GM08714 (cell line): Measurements from ENCODE around the gene SHROOM3.
"Not testable (repeated sequence)": the region's sequence is repeated elsewhere in the genome, so short reads cannot be mapped to it uniquely, and the experiment has no call there.

Experiments used
- H3K4me3 ChIP-seq: fragments of 200-500 bp; sonication (Bioruptor generic); 2 replicates; pipeline ENCODE4 v1.5.1; 2014; ENCODE audit warnings: mild to moderate bottlenecking, low read length, inconsistent platforms
- ZNF274 ChIP-seq: IDR thresholded peaks from 2 replicates; pipeline ENCODE4 v1.6.1; 2012; ENCODE audit warnings: mild to moderate bottlenecking, low read depth, low read length

The SHROOM3 gene

DNA sequence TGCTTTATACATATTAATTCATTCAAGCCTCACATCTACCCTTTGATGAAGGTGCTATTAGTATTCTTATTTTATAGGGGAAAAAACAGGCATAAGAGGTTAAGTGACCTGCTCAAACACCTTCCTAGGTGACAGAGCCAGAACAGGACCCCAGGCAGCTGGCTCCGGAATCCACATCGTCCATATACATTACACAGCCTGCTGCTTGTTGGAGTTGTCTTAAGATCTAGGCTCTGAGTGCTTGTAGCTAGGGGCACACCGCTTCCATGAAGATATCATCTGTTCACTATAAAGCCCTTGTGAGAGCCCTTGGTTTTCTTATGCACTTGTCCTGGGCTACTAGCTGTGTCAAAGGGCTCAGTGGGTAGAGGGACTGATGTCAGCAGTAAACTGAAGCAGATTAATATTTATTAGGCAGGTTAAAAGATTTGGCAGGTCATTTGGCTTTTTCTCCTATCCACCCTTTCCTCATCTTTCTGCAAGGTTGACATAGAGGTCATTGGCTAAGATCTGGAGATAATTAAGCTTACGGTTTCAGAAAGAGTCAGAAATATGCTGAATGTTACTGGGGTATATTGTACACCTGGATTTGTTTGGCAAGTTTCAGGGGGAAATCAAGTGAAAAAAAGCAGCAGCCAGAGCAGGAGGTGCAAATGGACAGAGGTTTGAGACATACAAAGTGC is 267.6 kb downstream of the SHROOM3 start:
- no peak for TF ChIP-seq ZNF274
- H3K4me3 ChIP-seq = no peak overlapping the region

DNA sequence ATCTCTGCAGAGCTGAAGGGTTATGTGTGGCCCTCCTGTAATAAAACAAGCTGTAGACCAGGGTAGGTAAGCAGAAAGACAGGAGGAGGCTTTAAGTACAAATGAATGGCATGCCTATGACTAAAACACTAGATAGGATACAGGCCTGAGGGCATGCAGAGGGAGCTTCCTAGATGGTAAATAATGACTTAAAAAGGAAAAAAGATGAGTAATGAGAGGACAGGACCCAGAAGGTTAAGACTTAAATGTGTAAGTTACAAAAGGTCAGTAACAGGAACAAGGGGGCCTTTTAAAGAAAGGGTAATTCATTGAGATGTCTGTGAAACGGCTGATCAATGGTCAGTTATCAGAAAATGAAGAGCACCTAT is 268.1 kb downstream of the SHROOM3 start:
- no peak overlapping the region for H3K4me3 ChIP-seq
- no peak for TF ChIP-seq ZNF274

DNA sequence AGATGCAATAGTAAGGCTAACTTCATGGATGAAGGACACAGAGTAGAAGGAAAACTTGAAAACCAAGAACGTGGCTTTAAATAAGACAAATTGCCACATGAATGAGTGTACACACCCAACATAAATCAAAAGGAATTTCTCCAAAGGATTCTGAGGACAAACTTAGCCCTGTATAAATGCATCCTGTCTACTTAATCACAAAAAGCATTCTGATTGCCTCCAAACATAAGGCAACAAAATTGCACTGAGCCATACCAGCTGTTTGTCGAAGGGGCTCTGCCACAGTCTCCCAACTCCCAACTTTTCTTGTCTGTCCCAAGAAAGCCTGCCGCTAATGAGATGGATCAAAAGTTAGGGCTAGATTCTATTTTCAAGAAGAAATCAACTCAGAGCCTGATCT is 268.6 kb downstream of the SHROOM3 start:
- no peak for TF ChIP-seq ZNF274
- no peak overlapping the region for H3K4me3 ChIP-seq

DNA sequence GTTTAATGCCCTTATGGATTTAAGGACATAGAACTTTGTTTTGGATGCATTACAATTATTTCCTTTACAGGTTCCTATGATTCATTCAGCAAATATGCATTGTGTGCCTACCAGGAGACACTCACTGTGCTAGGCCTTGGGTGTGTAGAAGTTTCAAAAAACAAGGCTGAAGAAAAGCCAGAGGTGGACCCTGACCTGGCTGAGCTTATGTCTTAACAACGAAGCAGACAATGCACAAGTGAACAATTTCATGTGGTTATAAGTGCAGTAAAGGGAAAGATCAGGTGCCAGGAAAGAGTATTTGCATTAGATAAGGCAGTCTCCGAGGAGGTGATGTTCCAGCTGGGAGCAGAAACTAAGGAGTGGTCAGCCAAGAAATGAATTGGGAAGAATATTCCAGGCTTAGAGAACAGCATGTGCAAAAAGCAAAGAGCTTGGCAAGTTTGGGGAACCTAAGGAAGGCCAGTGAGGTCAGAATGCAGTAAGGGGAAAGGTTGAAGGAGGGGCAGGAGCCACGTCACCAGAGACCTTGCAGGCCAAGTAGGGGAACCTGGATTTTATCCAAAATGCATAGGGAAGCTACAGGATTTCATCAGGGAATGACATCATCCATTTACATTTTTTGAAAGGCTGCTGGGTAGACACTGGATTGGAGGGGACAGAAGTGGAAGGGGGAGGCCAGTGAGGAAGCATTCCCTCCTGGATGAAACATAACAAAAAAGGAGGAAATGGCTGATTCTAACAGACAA is 269.3 kb downstream of the SHROOM3 start:
- H3K4me3 ChIP-seq = no peak overlapping the region

DNA sequence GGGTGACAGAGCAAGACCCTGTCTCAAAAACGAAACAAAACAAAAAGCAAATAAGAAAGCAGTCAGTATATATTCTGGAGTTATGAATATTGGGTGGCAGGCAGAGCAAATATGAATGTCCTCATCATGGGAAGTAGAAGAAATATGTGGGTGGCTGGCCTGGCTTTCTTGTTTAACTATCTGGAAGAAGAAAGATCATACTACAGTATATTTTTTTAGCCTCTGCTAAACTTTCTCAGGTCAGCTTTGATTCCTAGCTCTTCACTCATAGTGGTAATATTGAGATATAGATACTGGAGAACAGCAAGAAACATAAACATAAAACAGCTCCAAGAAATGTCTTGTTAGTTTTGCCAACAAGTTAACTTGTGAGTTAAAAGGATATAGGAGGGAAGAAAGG is 270.4 kb downstream of the SHROOM3 start:
- TF ChIP-seq ZNF274 = no peak
- H3K4me3 ChIP-seq = no peak overlapping the region

More for the DNA sequence above, 269.3 kb downstream of the SHROOM3 start:
- no peak for TF ChIP-seq ZNF274

DNA sequence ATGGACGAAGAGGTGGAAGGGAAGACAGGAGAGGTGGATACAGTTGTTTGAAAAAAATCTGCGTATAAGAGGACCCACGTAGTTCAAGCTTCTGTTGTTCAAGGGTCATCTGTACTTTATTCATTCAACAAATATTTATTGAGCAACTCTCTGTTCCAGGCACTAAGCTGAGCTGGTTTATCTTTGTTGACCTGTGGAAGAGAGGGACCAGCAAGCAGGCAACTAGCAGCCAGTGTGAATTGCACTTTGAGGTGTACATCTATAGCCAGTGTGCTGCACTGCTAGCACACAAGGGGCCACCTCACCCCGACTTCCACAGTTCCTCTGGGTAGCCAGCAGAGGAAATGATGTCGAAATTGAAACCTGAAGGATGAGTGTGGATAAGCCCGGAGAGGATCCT is 271.6 kb downstream of the SHROOM3 start:
- TF ChIP-seq ZNF274 = no peak

DNA sequence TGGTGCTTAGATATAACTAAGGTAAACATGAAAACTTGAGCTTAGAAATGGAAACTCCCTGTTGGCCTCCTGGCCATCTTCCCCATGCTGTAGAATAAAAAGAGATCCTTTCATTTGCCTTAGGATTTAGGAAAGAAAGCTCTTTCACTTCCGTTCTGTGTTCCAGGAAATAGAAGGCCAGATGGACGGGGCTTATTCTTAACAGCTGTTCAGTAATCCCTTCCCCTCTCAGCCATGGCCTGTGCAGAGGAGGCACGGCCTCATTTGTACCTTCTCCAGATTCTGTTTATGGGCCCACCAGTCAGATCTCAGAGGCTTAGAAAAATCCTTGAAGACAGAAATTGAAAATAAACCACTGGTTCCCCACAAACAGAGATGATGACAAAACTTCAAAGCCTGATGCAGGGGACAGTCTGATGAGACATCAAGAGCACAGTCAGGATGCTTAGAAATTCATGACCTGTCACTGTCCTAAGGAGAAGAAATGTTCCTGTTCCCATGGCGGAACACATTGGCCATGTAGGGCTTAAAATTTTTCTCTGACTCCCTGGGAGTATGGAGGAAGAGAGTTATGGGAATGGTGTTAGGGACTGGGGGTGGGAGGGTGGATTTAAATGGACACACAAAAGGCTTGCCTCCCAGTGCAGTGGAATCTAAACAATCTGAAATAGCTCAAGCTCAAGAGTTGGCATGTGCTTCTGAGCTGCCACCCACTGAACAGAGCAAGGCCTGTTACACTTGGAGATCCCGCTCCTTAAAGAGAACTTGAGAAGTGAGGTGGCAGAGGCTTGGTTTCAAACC is 274.1 kb downstream of the SHROOM3 start:
- no peak overlapping the region for H3K4me3 ChIP-seq
- TF ChIP-seq ZNF274 = no peak

More for the DNA sequence above, 271.6 kb downstream of the SHROOM3 start:
- H3K4me3 ChIP-seq = no peak overlapping the region

DNA sequence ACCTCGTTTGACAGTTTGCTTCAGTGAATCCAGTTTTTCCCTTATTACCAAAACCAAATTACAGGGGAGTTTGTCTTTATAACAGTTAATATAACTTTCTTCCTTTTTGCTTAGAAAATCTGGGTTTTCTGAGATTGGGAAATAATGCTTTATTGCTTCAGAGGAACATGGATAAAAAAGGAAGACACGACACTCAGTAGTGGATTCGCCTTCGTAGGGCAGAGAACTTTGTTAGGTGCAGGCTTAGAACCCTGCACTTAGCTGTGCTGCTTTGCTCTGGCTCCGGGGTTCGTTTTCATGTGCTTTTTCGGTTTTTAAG is 274.7 kb downstream of the SHROOM3 start:
- no peak for TF ChIP-seq ZNF274

DNA sequence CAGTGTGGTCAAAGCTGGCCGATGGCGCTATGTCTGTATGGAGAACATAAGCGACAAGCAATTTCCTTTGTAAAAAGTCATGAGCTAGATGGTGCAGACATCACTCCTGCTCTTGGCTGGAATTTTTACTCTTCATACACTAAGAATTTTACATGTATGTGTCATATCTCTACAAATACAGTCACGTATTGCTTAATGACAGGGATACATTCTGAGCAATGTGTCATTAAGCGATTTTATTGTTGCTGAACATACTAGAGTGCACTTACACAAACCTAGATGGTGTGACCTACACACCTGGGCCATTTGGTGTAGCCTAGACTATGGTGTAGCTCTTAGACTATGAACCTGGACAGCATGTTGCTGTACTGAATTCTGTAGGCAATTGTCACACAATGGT is 277.5 kb downstream of the SHROOM3 start:
- no peak overlapping the region for H3K4me3 ChIP-seq
- no peak for TF ChIP-seq ZNF274

More for the DNA sequence above, 274.7 kb downstream of the SHROOM3 start:
- H3K4me3 ChIP-seq = no peak overlapping the region

DNA sequence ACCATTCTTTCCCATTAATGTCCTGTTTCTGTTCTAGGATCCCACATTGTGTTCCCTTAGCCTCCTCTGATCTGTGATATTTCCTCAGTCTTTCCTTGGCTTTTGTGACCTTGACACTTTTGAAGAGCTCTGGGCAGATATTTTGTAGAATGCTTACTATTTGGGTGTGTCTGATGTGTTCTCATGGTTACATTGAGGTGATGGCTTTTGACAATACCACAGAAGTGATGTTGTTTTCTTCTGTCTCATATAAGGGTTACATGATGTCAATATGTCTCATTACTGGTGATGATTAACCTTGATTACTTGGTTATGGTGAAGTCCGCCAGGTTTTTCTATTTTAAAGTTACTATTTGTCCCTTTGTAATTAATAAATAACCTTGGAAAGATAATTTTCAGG is 279.2 kb downstream of the SHROOM3 start:
- no peak overlapping the region for H3K4me3 ChIP-seq
- no peak for TF ChIP-seq ZNF274

DNA sequence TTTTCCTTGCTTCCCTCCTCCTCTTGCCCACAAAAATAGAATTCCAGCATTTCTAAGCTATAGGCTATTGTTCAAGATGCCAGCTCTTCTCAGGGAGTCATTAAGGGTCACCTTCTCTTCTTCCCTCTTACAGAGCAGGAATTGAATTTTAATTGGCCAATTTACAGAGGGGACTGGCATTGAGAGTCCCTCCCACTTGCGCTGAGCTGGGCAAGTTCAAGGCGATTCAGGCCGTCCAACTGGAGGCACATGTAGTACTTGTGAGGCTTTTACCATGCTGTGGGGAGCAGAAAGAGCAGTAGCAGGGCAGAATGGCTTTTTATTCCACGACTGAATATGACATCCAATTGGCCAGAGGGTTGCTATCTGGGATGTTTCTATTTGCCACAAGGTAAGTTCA is 281.0 kb downstream of the SHROOM3 start:
- TF ChIP-seq ZNF274 = no peak
- H3K4me3 ChIP-seq = no peak overlapping the region

DNA sequence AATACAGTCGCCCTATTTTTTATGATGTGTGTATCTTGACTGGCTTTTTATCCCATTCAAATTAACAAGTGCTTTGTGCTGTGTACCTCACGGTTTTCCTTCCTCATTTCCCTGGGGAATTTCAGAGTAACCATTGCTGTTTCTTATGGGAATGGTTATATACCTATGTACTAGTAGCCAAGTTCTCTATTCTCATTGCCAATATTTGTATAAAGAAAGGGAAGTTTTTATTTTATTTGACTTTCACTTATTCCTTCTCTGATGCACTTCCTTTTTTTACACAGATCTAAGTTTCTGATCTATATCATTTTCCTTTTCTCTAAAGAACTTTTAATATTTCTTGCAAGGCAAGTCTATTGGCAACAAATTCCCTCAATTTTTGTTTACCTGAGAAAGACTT is 281.6 kb downstream of the SHROOM3 start:
- no peak overlapping the region for H3K4me3 ChIP-seq
- no peak for TF ChIP-seq ZNF274

DNA sequence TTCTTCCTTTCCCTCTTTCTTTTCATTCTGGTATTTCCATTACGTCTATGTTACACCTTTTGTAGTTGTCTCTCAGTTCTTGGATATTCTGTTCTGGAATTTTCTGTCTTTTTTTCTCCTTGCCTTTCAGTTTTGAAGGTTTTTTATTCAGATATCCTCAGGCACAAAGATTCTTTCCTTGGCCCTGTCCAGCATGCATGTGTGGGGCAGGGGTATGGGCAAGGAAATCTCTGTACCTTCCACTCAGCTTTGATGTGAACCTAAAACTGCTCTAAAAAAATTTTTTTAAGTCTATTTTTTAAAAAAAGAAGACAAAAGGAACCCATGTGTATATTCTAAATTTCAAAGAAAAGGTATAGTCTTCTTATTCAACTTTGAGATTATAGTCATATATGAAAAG is 282.4 kb downstream of the SHROOM3 start:
- no peak for TF ChIP-seq ZNF274

DNA sequence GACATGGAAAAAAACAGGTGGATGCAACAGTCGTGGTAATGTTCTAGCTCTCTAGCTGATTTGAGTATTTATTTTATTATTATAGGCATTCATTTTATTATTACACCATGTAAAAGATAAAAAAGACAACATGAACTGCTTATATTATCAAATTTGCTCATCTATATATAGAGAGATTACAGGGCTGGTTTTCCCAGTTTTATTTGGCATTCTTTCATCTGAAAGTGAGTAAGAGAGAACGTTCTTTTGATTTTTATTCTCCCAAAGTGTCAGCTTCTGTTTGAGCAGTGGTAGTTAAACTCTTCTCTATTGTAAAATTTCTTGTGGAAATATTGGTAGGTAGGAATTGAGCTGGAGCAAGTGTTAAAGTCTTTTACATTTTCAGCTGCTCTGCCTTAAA is 283.0 kb downstream of the SHROOM3 start:
- no peak overlapping the region for H3K4me3 ChIP-seq

More for the DNA sequence above, 282.4 kb downstream of the SHROOM3 start:
- no peak overlapping the region for H3K4me3 ChIP-seq

DNA sequence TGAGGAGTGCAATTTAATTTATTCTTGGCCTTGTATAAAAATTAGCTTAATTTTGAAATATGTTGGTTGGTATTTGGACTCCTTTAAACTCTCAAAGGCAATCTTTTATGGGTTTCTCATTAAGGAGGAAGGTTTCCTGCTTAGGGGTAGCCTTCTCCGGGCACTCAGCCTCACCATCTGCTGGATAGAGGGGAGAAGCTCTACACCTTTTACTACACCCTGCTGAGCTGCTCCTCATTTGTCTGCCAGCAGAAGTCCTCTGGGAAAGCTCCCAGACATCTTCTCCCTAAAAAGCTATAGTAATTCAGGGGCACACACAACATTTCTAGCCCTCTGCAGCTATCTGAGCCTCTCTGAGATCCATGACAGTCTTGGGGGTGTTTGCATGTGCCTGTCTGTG is 283.8 kb downstream of the SHROOM3 start:
- no peak for TF ChIP-seq ZNF274
- no peak overlapping the region for H3K4me3 ChIP-seq

More for the DNA sequence above, 283.0 kb downstream of the SHROOM3 start:
- no peak for TF ChIP-seq ZNF274

DNA sequence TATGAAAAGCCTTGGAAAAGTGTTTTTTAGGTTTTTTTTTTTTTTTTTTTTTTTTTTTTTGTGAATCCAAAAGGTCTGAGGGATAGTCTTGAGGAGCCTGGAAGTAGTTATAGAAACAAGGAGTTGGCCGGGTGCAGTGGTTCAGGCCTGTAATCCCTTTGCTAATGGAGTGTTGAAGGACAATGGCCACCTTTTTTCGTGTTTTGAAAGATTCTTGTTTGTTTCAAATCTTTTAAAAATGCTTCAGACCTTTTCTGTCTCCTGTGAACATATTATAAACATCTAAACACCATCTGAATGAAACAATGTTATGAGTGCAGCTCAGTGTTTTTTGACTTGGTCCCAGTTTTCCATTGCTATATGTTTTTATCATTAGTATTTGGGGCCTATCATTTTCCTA is 285.1 kb downstream of the SHROOM3 start:
- no peak for TF ChIP-seq ZNF274
- H3K4me3 ChIP-seq = no peak overlapping the region

DNA sequence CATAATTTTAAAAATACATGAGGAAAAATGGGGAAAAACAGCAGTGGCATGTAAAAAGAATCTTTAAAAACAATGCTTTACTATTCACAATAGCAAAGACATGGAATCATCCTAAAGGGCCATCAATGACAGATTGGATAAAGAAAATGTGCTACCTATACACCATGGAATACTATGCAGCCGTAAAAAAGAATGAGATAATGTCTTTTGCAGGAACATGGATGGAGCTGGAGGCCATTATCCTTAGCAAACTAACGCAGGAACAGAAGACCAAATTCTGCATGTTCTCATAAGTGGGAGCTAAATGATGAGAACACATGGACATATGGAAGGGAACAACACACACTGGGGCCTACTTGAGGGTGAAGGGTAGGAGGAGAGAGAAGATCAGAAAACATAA is 287.1 kb downstream of the SHROOM3 start:
- H3K4me3 ChIP-seq = not testable (repeated sequence)
